H1 (cell line): ENCODE data around the gene MAGIX. TPM values are rescaled to one million over a fixed set of nuclear protein-coding genes. Genes with fewer than 3 reads are reported as not detected.

Source experiments
- CTCF ChIA-PET: fragments of 300-600 bp; sonication (Branson Sonifier 250); formaldehyde crosslinking; loops from one replicate; lab custom pipeline; 2021; ENCODE audit not compliant: partially characterized antibody; lab: Charles Lee
- POLR2A ChIA-PET: fragments of 300-600 bp; sonication (Branson Sonifier 250); formaldehyde crosslinking; loops from one replicate; lab custom pipeline; 2021; ENCODE audit warnings: inconsistent platforms; ENCODE audit not compliant: partially characterized antibody; lab: Charles Lee
- DNase-seq, 2 experiments: peaks; one replicate each; pipeline versions ENCODE4 v3.0.0 to v3.0.0-alpha.2; 2010 to 2022; ENCODE audit warnings: low spot score in 2 of 2, low read depth in 1 of 2, mixed read lengths in 1 of 2
- FAIRE-seq: peaks from 2 replicates; lab custom pipeline; 2011; peaks lifted over from hg19 to GRCh38; lab: Jason Lieb, UNC
- H2AFZ ChIP-seq: 2 replicates; pipeline ENCODE4 v1.8.1; 2012; ENCODE audit warnings: low read length, inconsistent platforms
- H2AK5ac ChIP-seq: 2 replicates; pipeline ENCODE4 v1.6.1; 2013; ENCODE audit warnings: low read depth, low read length
- H2BK120ac ChIP-seq: replicated peaks from 2 replicates; pipeline ENCODE3; 2013; ENCODE audit warnings: low read depth, low read length, inconsistent platforms
- H2BK12ac ChIP-seq: 2 replicates; pipeline ENCODE4 v1.6.1; 2013; ENCODE audit warnings: low read depth, low read length
- H2BK15ac ChIP-seq: 2 replicates; pipeline ENCODE4 v1.6.1; 2013; ENCODE audit warnings: low read length
- H2BK20ac ChIP-seq: 2 replicates; pipeline ENCODE4 v1.6.1; 2013; ENCODE audit warnings: low read length
- H2BK5ac ChIP-seq: 2 replicates; pipeline ENCODE4 v1.6.1; 2013; ENCODE audit warnings: low read depth, low read length
- H3K14ac ChIP-seq: 2 replicates; pipeline ENCODE4 v1.6.1; 2013; ENCODE audit warnings: inconsistent platforms; ENCODE audit not compliant: insufficient read length
- H3K18ac ChIP-seq: 2 replicates; pipeline ENCODE4 v1.6.1; 2013; ENCODE audit warnings: low read length; ENCODE audit errors: extremely low read depth
- H3K23ac ChIP-seq: 2 replicates; pipeline ENCODE4 v1.6.1; 2013; ENCODE audit warnings: inconsistent platforms; ENCODE audit not compliant: insufficient read length
- H3K23me2 ChIP-seq: 2 replicates; pipeline ENCODE4 v1.6.1; 2013; ENCODE audit warnings: low read depth, low read length
- H3K27ac ChIP-seq: 2 replicates; pipeline ENCODE4 v1.6.1; 2011; ENCODE audit warnings: low read depth, low read length, inconsistent platforms
- H3K27me3 ChIP-seq, 4 experiments: replicated peaks in 1 of 4; 1 replicate in 1 of 4; 2 replicates in 3 of 4; pipeline versions ENCODE4 v1.6.1 to v1.8.1; 2011 to 2013; ENCODE audit warnings: low read length in 3 of 4, mild to moderate bottlenecking in 3 of 4, inconsistent platforms in 2 of 4, mixed read lengths in 2 of 4, moderate library complexity in 1 of 4; ENCODE audit not compliant: control insufficient read depth in 3 of 4, insufficient read depth in 3 of 4; ENCODE audit errors: extremely low read depth in 1 of 4
- H3K36me3 ChIP-seq, 4 experiments: 2 replicates each; pipeline versions ENCODE4 v1.6.1 to v1.8.1; 2011 to 2013; ENCODE audit warnings: mild to moderate bottlenecking in 4 of 4, low read length in 3 of 4, moderate library complexity in 2 of 4, control low read depth in 1 of 4, inconsistent platforms in 1 of 4; ENCODE audit not compliant: insufficient read depth in 4 of 4, control insufficient read depth in 2 of 4
- H3K4ac ChIP-seq: replicated peaks from 2 replicates; pipeline ENCODE3; 2013; ENCODE audit warnings: low read length, low read depth, mixed read lengths, inconsistent platforms; ENCODE audit not compliant: insufficient read length
- H3K4me1 ChIP-seq, 4 experiments: replicated peaks in 1 of 4; 1 replicate in 1 of 4; 2 replicates in 3 of 4; pipeline versions ENCODE4 v1.6.1 to v1.8.1; 2011 to 2013; ENCODE audit warnings: low read length in 3 of 4, inconsistent platforms in 2 of 4, mixed read lengths in 1 of 4; ENCODE audit not compliant: insufficient read depth in 4 of 4, control insufficient read depth in 3 of 4
- H3K4me2 ChIP-seq, 2 experiments: 2 replicates each; pipeline versions ENCODE4 v1.6.1 to v1.8.1; 2011 to 2013; ENCODE audit warnings: low read depth in 2 of 2, low read length in 2 of 2, control low read depth in 1 of 2, inconsistent platforms in 1 of 2, mild to moderate bottlenecking in 1 of 2; ENCODE audit not compliant: insufficient read depth in 1 of 2
- H3K4me3 ChIP-seq, 4 experiments: fragments of 200-600, 300-600 bp in 1 of 4; sonication (generic), shearing (Covaris generic), sonication (Bioruptor Twin) in 1 of 4; 2 replicates each; pipeline versions ENCODE4 v1.5.1 to v1.8.1; 2011 to 2016; ENCODE audit warnings: low read length in 4 of 4, low read depth in 3 of 4, control low read depth in 2 of 4, inconsistent platforms in 2 of 4, mild to moderate bottlenecking in 2 of 4, mixed read lengths in 1 of 4, moderate library complexity in 1 of 4; ENCODE audit not compliant: insufficient read depth in 2 of 4; ENCODE audit errors: extremely low read depth in 1 of 4
- H3K56ac ChIP-seq: replicated peaks from 2 replicates; pipeline ENCODE3; 2013; ENCODE audit warnings: low read depth, mild to moderate bottlenecking, mixed read lengths, low read length, inconsistent platforms; ENCODE audit not compliant: insufficient read length
- H3K79me1 ChIP-seq: 2 replicates; pipeline ENCODE4 v1.6.1; 2013; ENCODE audit warnings: low read depth, low read length, control low read depth
- H3K79me2 ChIP-seq, 2 experiments: 2 replicates each; pipeline versions ENCODE4 v1.6.1 to v1.8.1; 2012 to 2013; ENCODE audit warnings: low read length in 2 of 2, mild to moderate bottlenecking in 2 of 2, inconsistent platforms in 1 of 2; ENCODE audit not compliant: insufficient read depth in 2 of 2, control insufficient read depth in 1 of 2
- H3K9ac ChIP-seq, 4 experiments: replicated peaks in 1 of 4; 1 replicate in 1 of 4; 2 replicates in 3 of 4; pipeline versions ENCODE4 v1.6.1 to v1.8.1; 2011 to 2013; ENCODE audit warnings: low read depth in 3 of 4, low read length in 3 of 4, control low read depth in 2 of 4, mild to moderate bottlenecking in 2 of 4, moderate library complexity in 2 of 4, inconsistent platforms in 1 of 4; ENCODE audit errors: extremely low read depth in 1 of 4
- H3K9me3 ChIP-seq, 2 experiments: 2 replicates each; pipeline versions ENCODE4 v1.6.1 to v1.8.1; 2012 to 2013; ENCODE audit warnings: mild to moderate bottlenecking in 2 of 2, moderate library complexity in 2 of 2, control low read depth in 1 of 2, inconsistent platforms in 1 of 2, low read depth in 1 of 2, low read length in 1 of 2, mixed read lengths in 1 of 2; ENCODE audit not compliant: insufficient read depth in 2 of 2
- H4K20me1 ChIP-seq, 2 experiments: replicated peaks in 1 of 2; 2 replicates each; pipeline versions ENCODE3 to v1.8.1; 2011 to 2013; ENCODE audit warnings: inconsistent platforms in 2 of 2, low read length in 2 of 2, mild to moderate bottlenecking in 1 of 2; ENCODE audit not compliant: insufficient read depth in 2 of 2, control insufficient read depth in 1 of 2
- H4K5ac ChIP-seq: 2 replicates; pipeline ENCODE4 v1.6.1; 2013; ENCODE audit warnings: low read length, low read depth, mixed read lengths, inconsistent platforms; ENCODE audit not compliant: insufficient read length
- H4K8ac ChIP-seq: 2 replicates; pipeline ENCODE4 v1.8.0; 2013; ENCODE audit warnings: mild to moderate bottlenecking, moderate library complexity, low read length, inconsistent platforms; ENCODE audit not compliant: insufficient read depth; ENCODE audit errors: extremely low read depth
- H4K91ac ChIP-seq: replicated peaks from 2 replicates; pipeline ENCODE3; 2013; ENCODE audit warnings: low read length, mixed read lengths, inconsistent platforms; ENCODE audit not compliant: insufficient read length
- ATF3 ChIP-seq: IDR thresholded peaks from 2 replicates; pipeline ENCODE4 v1.6.1; 2011; ENCODE audit warnings: low read depth, mild to moderate bottlenecking, low read length; ENCODE audit not compliant: insufficient read depth
- CHD1 ChIP-seq: IDR thresholded peaks from 2 replicates; pipeline ENCODE4 v1.6.1; 2012; ENCODE audit warnings: low read depth, low read length, improper control_type of control experiment
- KDM5A ChIP-seq: fragments of 200-600 bp; IDR thresholded peaks from 2 replicates; pipeline ENCODE4 v1.7.1; 2012; ENCODE audit warnings: mild to moderate bottlenecking, low read length, inconsistent platforms, mixed read lengths
- MAFK ChIP-seq: IDR thresholded peaks from 2 replicates; pipeline ENCODE4 v1.6.1; 2012; ENCODE audit warnings: low read depth, mild to moderate bottlenecking, improper control_type of control experiment, low read length
- NRF1 ChIP-seq: IDR thresholded peaks from 2 replicates; pipeline ENCODE4 v1.6.1; 2011; ENCODE audit warnings: mild to moderate bottlenecking, low read depth, low read length, improper control_type of control experiment
- PHF8 ChIP-seq: fragments of 200-600 bp; sonication (generic); conservative IDR thresholded peaks from 2 replicates; pipeline ENCODE4 v1.7.1; 2012; ENCODE audit warnings: low read depth, mild to moderate bottlenecking, inconsistent platforms, low read length, moderate library complexity
- POLR2AphosphoS5 ChIP-seq: IDR thresholded peaks from 2 replicates; pipeline ENCODE4 v1.6.1; 2011; ENCODE audit warnings: low read depth, low read length
- RAD21 ChIP-seq, 2 experiments: IDR thresholded peaks in 1 of 2; conservative IDR thresholded peaks in 1 of 2; 2 replicates each; pipeline ENCODE4 v1.6.1; 2011; ENCODE audit warnings: low read depth in 2 of 2, low read length in 2 of 2, improper control_type of control experiment in 1 of 2, inconsistent platforms in 1 of 2, mild to moderate bottlenecking in 1 of 2, moderate library complexity in 1 of 2
- RXRA ChIP-seq: IDR thresholded peaks from 2 replicates; pipeline ENCODE4 v1.6.1; 2011; ENCODE audit warnings: low read depth, mild to moderate bottlenecking, low read length, moderate library complexity; ENCODE audit not compliant: insufficient read depth
- SP1 ChIP-seq: IDR thresholded peaks from 2 replicates; pipeline ENCODE4 v1.6.1; 2011; ENCODE audit warnings: low read depth, low read length
- SUZ12 ChIP-seq: fragments of 200-600 bp; sonication (generic); IDR thresholded peaks from 2 replicates; pipeline ENCODE4 v1.6.1; 2012; ENCODE audit warnings: mild to moderate bottlenecking, inconsistent platforms, low read length, moderate library complexity, mixed read lengths
- TAF7 ChIP-seq: optimal IDR thresholded peaks from 2 replicates; pipeline ENCODE3; 2011; ENCODE audit warnings: low read depth, mild to moderate bottlenecking, inconsistent platforms, low read length, moderate library complexity, borderline replicate concordance
- TCF12 ChIP-seq: IDR thresholded peaks from 2 replicates; pipeline ENCODE4 v1.6.1; 2011; ENCODE audit warnings: low read depth, mild to moderate bottlenecking, low read length
- TEAD4 ChIP-seq: IDR thresholded peaks from 2 replicates; pipeline ENCODE4 v1.6.1; 2012; ENCODE audit warnings: low read depth, low read length, inconsistent platforms, mixed read lengths
- ZNF274 ChIP-seq: IDR thresholded peaks from 2 replicates; pipeline ENCODE4 v1.7.0; 2012; ENCODE audit warnings: low read length, borderline replicate concordance; ENCODE audit errors: extremely low read depth
- WGBS, 2 experiments: shearing (Covaris generic) in 1 of 2; methylation state at CpG; one replicate each; pipeline versions ENCODE4 v1.1.6 to v1.1.7; 2013 to 2015; ENCODE audit warnings: low lambda C conversion rate in 2 of 2, mixed read lengths in 2 of 2, inconsistent platforms in 1 of 2, low coverage in 1 of 2, missing lambda C conversion rate in 1 of 2; ENCODE audit not compliant: insufficient replicate concordance in 2 of 2, insufficient coverage in 1 of 2, insufficient read length in 1 of 2; ENCODE audit errors: extremely low coverage in 1 of 2, missing lambda C conversion rate in 1 of 2; 5-methylcytosine and 5-hydroxymethylcytosine counted together
- polyA plus RNA-seq, 7 experiments: library from polyadenylated mRNA; depleted of rRNA in 3 of 7; stranded (reverse) in 5 of 7; unstranded in 2 of 7; fragments of >200 nt in 5 of 7; fragments of 200-250 nt in 2 of 7; gene quantifications; 1 replicate in 5 of 7; 2 replicates in 1 of 7; 4 replicates in 1 of 7; pipeline versions ENCODE4 v1.2.1 to v1.2.3, GENCODE V29; 2011 to 2013; ENCODE audit warnings: missing spikeins in 2 of 7, mixed read lengths in 2 of 7
- total RNA-seq: library from RNA; stranded (reverse); fragmentation: NEBNext Ultra II Directional; extraction: Animal tissue kit (Norgen Biotek cat#: 25700); gene quantifications from 2 replicates; pipeline ENCODE4 v1.2.1, GENCODE V29; 2021

The MAGIX gene
- total and polyA plus RNA-seq, 2 of the 8 experiments (the other 6 are each of a cell fraction or from before 2014, with no cell fraction given): 0.37 to 1.1 TPM

- Histone ChIP-seq H3K4ac (no peak overlapping the region), H4K8ac (no peak overlapping the region), H2BK12ac (no peak overlapping the region), H4K91ac (no peak overlapping the region), H2BK5ac (no peak overlapping the region), H3K79me2 (no peaks in the 10 kb centered on the region), H2BK20ac (no peak overlapping the region), H3K27me3 (no peaks in the 10 kb centered on the region), H3K23me2 (no peaks in the 10 kb centered on the region), H3K56ac (no peak overlapping the region), H3K79me1 (no peaks in the 10 kb centered on the region), H3K4me2 (no peak overlapping the region), H3K4me1 (no peaks in the 10 kb centered on the region), H3K18ac (no peak overlapping the region), H2BK120ac (no peak overlapping the region), H4K20me1 (no peaks in the 10 kb centered on the region), H3K9ac (no peak overlapping the region), H3K9me3 (no peaks in the 10 kb centered on the region), H3K23ac (no peak overlapping the region), H3K36me3 (peaks cover 3 to 34% (median 8%) of the 10 kb centered on the region in 4 experiments; a peak in 6 of 8 replicates), H2AK5ac (no peak overlapping the region), H3K27ac (no peak overlapping the region), H2BK15ac (no peak overlapping the region), H3K4me3 (no peak overlapping the region), H2AFZ (no peak overlapping the region), H3K14ac (no peak overlapping the region), H4K5ac (no peak overlapping the region)
- WGBS, 2 experiments: 84% methylated on average over 5 of the region's 5 CpGs; no CpG with 5 or more reads in 1 of the 2 experiments
- DNase-seq (no peak), FAIRE-seq (no peak)
- CTCF ChIA-PET: no interaction called here
- POLR2A ChIA-PET: interaction anchor here (1.2 kb wide), 1 partner anchor 57 kb away, joined by 3 read pairs; no protein-coding TSS in a partner anchor
- TF ChIP-seq PHF8 (no peak), KDM5A (no peak), TEAD4 (no peak), CHD1 (no peak), SUZ12 (no peak), RXRA (no peak), RAD21 (IDR thresholded peaks at IDR 0.05 in 1 of 2, conservative IDR thresholded peaks at IDR 0.05 in 1 of 2; ENCODE audit: low read depth in 2 of 2, low read length in 2 of 2) (no peak), POLR2AphosphoS5 (no peak), TCF12 (no peak), SP1 (no peak), MAFK (no peak), ZNF274 (no peak), TAF7 (no peak), ATF3 (no peak), NRF1 (no peak)
These were observed 45.8 kb upstream of the MAGIX start for GRCh38 chrX:49116716-49117115.
